Spleen (tissue), 7 donors: ENCODE results near the gene ZMYND19.

Experiments
- CTCF ChIP-seq, 11 experiments: fragments of 200-600 bp in 7 of 11; fragments of 450-650 bp in 4 of 11; sonication (generic) in 4 of 11; IDR thresholded peaks in 8 of 11; conservative IDR thresholded peaks in 3 of 11; 1 replicate in 7 of 11; 2 replicates in 4 of 11; pipeline versions ENCODE4 v1.4.0 to v1.8.0; 2016 to 2021; ENCODE audit warnings: antibody characterized with exemption in 11 of 11, inconsistent platforms in 4 of 11, mild to moderate bottlenecking in 1 of 11
- POLR2A ChIP-seq, 3 donors: fragments of 450-650 bp; IDR thresholded peaks; one replicate each; pipeline ENCODE4 v1.5.1; 2017; ENCODE audit warnings: antibody characterized with exemption in 3 of 3, mild to moderate bottlenecking in 1 of 3
- donor health status: DM: no; HTN: no; CAD: no; lungs with moderate emphysema.
- donor health status: DM: no; HTN: no; CAD: no.
- donor health status: DM: no; HTN: no; CAD: no.

GRCh38 chr9:137580209-137580953 lies 9.9 kb downstream of the ZMYND19 start:
- TF ChIP-seq CTCF (IDR thresholded peaks at IDR 0.05 in 8 of 11, conservative IDR thresholded peaks at IDR 0.05 in 3 of 11), result no peak
- no peak for TF ChIP-seq POLR2A (IDR thresholded peaks at IDR 0.05)
